ENCODE measurements around the gene MRPS5. TPM values are rescaled to one million over a fixed set of nuclear protein-coding genes. Genes with fewer than 3 reads are reported as not detected.

MRPS5 gene
- total and polyA plus RNA-seq, 2 donors from 2014 or later: 53.1 to 118 TPM

- H3K27me3 ChIP-seq (ENCODE audit: control insufficient read depth, insufficient read depth, low read length): no peaks in the 10 kb centered on the region
- DNase-seq (peak; percentile 43 to 87 (median 64)), FAIRE-seq (no peak)
- TF ChIP-seq CTCF (IDR thresholded peaks at IDR 0.05; ENCODE audit: borderline replicate concordance, extremely low read depth, insufficient read depth): no peak
- intact Hi-C loops (cut with DNase I): no loop called here
- peaks cover 0 to under 1% (median 0%) of the 10 kb centered on the region in 3 donors for H3K9me3 ChIP-seq (ENCODE audit: control insufficient read depth in 2 of 3, insufficient read depth in 1 of 3, low read length in 3 of 3)
- H3K4me1 ChIP-seq (ENCODE audit: control insufficient read depth in 2 of 3, insufficient read depth in 2 of 3, low read depth in 1 of 3, low read length in 3 of 3): peaks cover 0 to 13% (median 0%) of the 10 kb centered on the region in 3 donors
- H3K9ac ChIP-seq (ENCODE audit: low read length in 3 of 3): peak overlapping the region; percentile 30 to 83 (median 43)
- peaks cover 0 to 9% (median 0%) of the 10 kb centered on the region in 3 donors for H3K36me3 ChIP-seq (ENCODE audit: control insufficient read depth in 2 of 3, insufficient read depth in 3 of 3, low read length in 3 of 3)
- H3K27ac ChIP-seq (ENCODE audit: low read depth in 2 of 2, low read length in 2 of 2): peak overlapping the region; percentile 32 to 48
- H3K4me3 ChIP-seq (ENCODE audit: low read length in 3 of 3): peak overlapping the region; percentile 72 to 83 (median 79)
Measured at GRCh38 chr2:95158891-95159619, 37.4 kb upstream of the MRPS5 start.

- peaks cover 0 to 13% (median 0%) of the 10 kb centered on the region in 3 donors for H3K4me1 ChIP-seq (ENCODE audit: control insufficient read depth in 2 of 3, insufficient read depth in 2 of 3, low read depth in 1 of 3, low read length in 3 of 3)
- peaks cover 0 to 9% (median 0%) of the 10 kb centered on the region in 3 donors for H3K36me3 ChIP-seq (ENCODE audit: control insufficient read depth in 2 of 3, insufficient read depth in 3 of 3, low read length in 3 of 3)
- no peak for TF ChIP-seq CTCF (IDR thresholded peaks at IDR 0.05; ENCODE audit: borderline replicate concordance, extremely low read depth, insufficient read depth)
- H3K4me3 ChIP-seq (ENCODE audit: low read length in 3 of 3): peak overlapping the region; percentile 72 to 83 (median 79)
- no peak overlapping the region for H3K27ac ChIP-seq (ENCODE audit: low read depth in 2 of 2, low read length in 2 of 2)
- no peak for FAIRE-seq
- H3K27me3 ChIP-seq (ENCODE audit: control insufficient read depth, insufficient read depth, low read length): no peaks in the 10 kb centered on the region
- H3K9me3 ChIP-seq (ENCODE audit: control insufficient read depth in 2 of 3, insufficient read depth in 1 of 3, low read length in 3 of 3): peaks cover 0 to 2% (median 2%) of the 10 kb centered on the region in 3 donors
- DNase-seq: peak in 3 of 5 donors; percentile 1 to 39 (median 8)
- H3K9ac ChIP-seq (ENCODE audit: low read length in 3 of 3): peak overlapping the region in 2 of 3 donors; percentile 30 to 83
- intact Hi-C loops (cut with DNase I): no loop called here
Measured at GRCh38 chr2:95158441-95158840, 36.8 kb upstream of the MRPS5 start.

GRCh38 chr2:95149397-95149984, 27.9 kb upstream of the MRPS5 start:
- no peak for TF ChIP-seq CTCF (IDR thresholded peaks at IDR 0.05; ENCODE audit: borderline replicate concordance, extremely low read depth, insufficient read depth)
- H3K4me1 ChIP-seq (ENCODE audit: control insufficient read depth in 2 of 3, insufficient read depth in 2 of 3, low read depth in 1 of 3, low read length in 3 of 3): no peaks in the 10 kb centered on the region
- DNase-seq (no peak), FAIRE-seq (no peak)
- no peak overlapping the region for H3K27ac ChIP-seq (ENCODE audit: low read depth in 2 of 2, low read length in 2 of 2)
- H3K27me3 ChIP-seq (ENCODE audit: control insufficient read depth, insufficient read depth, low read length): no peaks in the 10 kb centered on the region
- no peak overlapping the region for H3K9ac ChIP-seq (ENCODE audit: low read length in 3 of 3)
- peaks cover 4 to 79% (median 54%) of the 10 kb centered on the region in 3 donors for H3K9me3 ChIP-seq (ENCODE audit: control insufficient read depth in 2 of 3, insufficient read depth in 1 of 3, low read length in 3 of 3)
- H3K4me3 ChIP-seq (ENCODE audit: low read length in 3 of 3): no peak overlapping the region
- peaks cover 24 to 34% (median 28%) of the 10 kb centered on the region in 3 donors for H3K36me3 ChIP-seq (ENCODE audit: control insufficient read depth in 2 of 3, insufficient read depth in 3 of 3, low read length in 3 of 3)
- intact Hi-C loops (cut with DNase I): no loop called here

All from kidney (tissue), 14 donors.